Testis (tissue), 3 donors: ENCODE results near the gene FLAD1. TPM values are rescaled to one million over a fixed set of nuclear protein-coding genes. Genes with fewer than 3 reads are reported as not detected.

Experiments used
- DNase-seq: peaks from one replicate; pipeline ENCODE4 v3.0.0-alpha.2; 2019
- H3K27ac ChIP-seq, 2 donors: fragments of 200-600 bp; sonication (generic); one replicate each; pipeline ENCODE4 v1.5.1; 2019
- H3K27me3 ChIP-seq: fragments of 200-600 bp; sonication (generic); one replicate; pipeline ENCODE4 v1.5.1; 2019
- H3K36me3 ChIP-seq: fragments of 200-600 bp; sonication (generic); one replicate; pipeline ENCODE4 v1.5.1; 2017; ENCODE audit warnings: low read depth; ENCODE audit errors: missing control alignments
- H3K4me1 ChIP-seq: fragments of 200-600 bp; sonication (generic); one replicate; pipeline ENCODE4 v1.5.1; 2019
- H3K4me3 ChIP-seq, 2 donors: fragments of 200-600 bp; sonication (generic); one replicate each; pipeline ENCODE4 v1.5.1; 2017 to 2019
- H3K9me3 ChIP-seq: fragments of 200-600 bp; sonication (generic); one replicate; pipeline ENCODE4 v1.5.1; 2017
- POLR2A ChIP-seq: fragments of 450-650 bp; IDR thresholded peaks from one replicate; pipeline ENCODE4 v1.6.1; 2017; ENCODE audit warnings: antibody characterized with exemption, mild to moderate bottlenecking, moderate library complexity
- WGBS, 2 donors: methylation state at CpG; one replicate each; pipeline ENCODE4 v1.1.5; 2018; 5-methylcytosine and 5-hydroxymethylcytosine counted together
- intact Hi-C: fragments of 100-400 bp; cut with DNase I; formaldehyde crosslinking; loops from one replicate; pipeline ENCODE4 v1.15.1; 2023; ENCODE audit warnings: low total_unique reads
- polyA plus RNA-seq: library from polyadenylated mRNA; stranded (reverse); fragments of 350-450 nt; fragmentation: Illumina TruSeq; extraction: RNeasy Lipid Tissue Mini Kit (QIAGEN cat#74804); gene quantifications from one replicate; pipeline ENCODE4 v1.2.3, GENCODE V29; 2014; ENCODE audit warnings: low read depth, low replicate concordance; ENCODE audit not compliant: insufficient read depth
- total RNA-seq, 2 donors: library from RNA; depleted of rRNA; stranded (reverse); fragments of >200 nt; gene quantifications; one replicate each; pipeline ENCODE4 v1.2.3, GENCODE V29; 2016
- TF ChIP-seq, protein P1 (sequence below), 3 experiments: fragments of 450-650 bp in 2 of 3; fragments of 200-600 bp in 1 of 3; sonication (generic) in 1 of 3; IDR thresholded peaks; one replicate each; pipeline ENCODE4 v1.5.1; 2016 to 2019; ENCODE audit warnings: antibody characterized with exemption in 3 of 3, mild to moderate bottlenecking in 2 of 3, moderate library complexity in 1 of 3

Gene FLAD1
- total and polyA plus RNA-seq, 3 donors from 2014 or later = 26.5 to 46.5 (median 35.0) TPM

DNA sequence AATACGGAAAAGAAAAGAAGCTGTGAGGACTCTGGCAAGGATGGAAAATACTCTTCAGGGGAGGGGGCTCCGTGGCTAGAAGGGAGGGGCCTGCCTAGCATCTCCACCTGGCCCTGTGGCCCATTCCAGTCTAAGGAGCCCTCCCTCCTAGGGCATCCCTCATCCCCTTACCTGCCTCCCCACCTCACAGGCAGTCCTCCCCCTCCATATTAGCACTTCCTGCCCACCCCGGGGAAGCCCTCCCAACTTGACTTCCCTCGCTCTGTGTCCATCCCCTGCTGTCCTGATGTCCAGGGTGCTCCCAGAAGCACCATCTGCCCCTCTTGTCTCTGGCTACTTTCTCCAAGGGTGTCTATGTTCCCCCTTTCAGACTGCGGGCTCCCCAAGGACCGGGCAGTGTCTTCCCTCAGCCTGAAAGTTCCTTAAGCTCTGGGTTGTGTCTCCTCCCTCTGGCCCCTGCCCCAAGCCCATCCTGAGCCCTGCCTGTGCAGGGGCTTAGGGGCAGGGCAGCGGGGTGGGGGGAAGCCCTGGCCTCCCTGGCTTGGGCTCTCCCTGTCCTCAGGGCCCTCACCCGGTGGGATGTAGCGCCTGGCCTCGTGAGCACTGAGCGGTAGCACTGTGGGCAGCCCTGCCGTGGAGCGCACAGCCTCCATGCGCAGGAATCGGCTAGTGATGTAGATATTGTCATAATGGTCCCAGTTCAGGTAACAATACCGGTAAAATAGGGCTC is 46.5 kb downstream of the FLAD1 start:
- H3K9me3 ChIP-seq = no peaks in the 10 kb centered on the region
- intact Hi-C loops = no loop called here
- H3K4me1 ChIP-seq = no peaks in the 10 kb centered on the region
- TF ChIP-seq, protein P1, sequence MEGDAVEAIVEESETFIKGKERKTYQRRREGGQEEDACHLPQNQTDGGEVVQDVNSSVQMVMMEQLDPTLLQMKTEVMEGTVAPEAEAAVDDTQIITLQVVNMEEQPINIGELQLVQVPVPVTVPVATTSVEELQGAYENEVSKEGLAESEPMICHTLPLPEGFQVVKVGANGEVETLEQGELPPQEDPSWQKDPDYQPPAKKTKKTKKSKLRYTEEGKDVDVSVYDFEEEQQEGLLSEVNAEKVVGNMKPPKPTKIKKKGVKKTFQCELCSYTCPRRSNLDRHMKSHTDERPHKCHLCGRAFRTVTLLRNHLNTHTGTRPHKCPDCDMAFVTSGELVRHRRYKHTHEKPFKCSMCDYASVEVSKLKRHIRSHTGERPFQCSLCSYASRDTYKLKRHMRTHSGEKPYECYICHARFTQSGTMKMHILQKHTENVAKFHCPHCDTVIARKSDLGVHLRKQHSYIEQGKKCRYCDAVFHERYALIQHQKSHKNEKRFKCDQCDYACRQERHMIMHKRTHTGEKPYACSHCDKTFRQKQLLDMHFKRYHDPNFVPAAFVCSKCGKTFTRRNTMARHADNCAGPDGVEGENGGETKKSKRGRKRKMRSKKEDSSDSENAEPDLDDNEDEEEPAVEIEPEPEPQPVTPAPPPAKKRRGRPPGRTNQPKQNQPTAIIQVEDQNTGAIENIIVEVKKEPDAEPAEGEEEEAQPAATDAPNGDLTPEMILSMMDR (IDR thresholded peaks at IDR 0.05) = no peak
- TF ChIP-seq POLR2A = no peak
- no peak for DNase-seq
- no peaks in the 10 kb centered on the region for H3K36me3 ChIP-seq
- H3K4me3 ChIP-seq = no peak overlapping the region
- H3K27ac ChIP-seq = no peak overlapping the region
- H3K27me3 ChIP-seq = no peaks in the 10 kb centered on the region
- WGBS, 2 donors = 84 to 86% methylated on average over 16 of the region's 16 CpGs

DNA sequence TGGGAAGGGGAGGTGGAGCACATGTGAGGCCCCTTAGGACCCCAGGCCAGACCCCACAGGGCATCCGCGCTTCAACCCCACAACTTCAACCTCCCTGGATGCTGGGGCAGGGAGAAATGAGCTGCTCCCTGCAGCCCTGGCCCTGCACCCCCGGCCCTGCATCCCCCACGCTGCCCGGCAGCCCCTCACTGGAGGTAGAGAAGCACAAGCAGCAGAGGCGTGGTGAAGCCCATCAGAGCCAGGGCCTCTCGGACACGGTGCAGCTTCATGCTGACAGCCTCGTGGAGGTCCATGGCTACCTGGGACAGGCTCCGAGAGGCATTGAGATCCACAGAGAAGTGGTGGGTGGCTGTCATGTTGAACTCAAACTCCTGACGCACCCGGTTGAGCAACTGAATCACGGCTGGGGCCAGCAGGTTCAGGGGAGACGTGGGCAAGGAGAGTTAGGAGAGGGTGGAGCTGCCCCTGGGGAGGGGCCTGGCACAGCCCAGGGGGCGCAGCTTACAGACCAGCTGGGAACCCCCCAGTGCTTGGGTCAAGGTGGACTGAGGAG is 47.2 kb downstream of the FLAD1 start:
- intact Hi-C loops = no loop called here
- WGBS, 2 donors = 86 to 88% methylated on average over 7 to 15 of the region's 15 CpGs

DNA sequence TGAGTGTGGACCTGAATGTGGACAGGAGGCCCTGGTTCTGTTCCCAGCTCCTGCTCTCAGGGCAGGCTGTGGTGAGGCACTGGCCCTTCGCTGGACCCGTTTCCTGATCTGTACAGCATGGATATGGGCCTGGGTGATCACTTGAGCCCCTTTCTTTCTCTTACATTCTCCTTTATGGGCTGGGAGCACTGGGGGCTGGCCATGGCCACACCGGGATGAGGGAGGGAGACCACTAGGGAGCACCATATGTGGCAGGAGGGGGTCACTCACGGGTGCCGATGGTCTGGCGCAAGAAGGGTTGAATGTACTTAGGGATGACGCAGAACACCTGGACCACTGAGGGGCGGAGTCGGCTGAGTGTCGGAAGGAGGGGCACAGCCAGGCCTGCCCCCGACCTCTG is 47.8 kb downstream of the FLAD1 start:
- Histone ChIP-seq H3K27ac (no peak overlapping the region), H3K36me3 (no peaks in the 10 kb centered on the region), H3K27me3 (no peaks in the 10 kb centered on the region), H3K4me1 (no peaks in the 10 kb centered on the region), H3K4me3 (no peak overlapping the region), H3K9me3 (no peaks in the 10 kb centered on the region)
- no peak for DNase-seq
- intact Hi-C loops = no loop called here
- WGBS, 2 donors = 84% methylated on average over 8 to 11 of the region's 11 CpGs
- no peak for TF ChIP-seq POLR2A
- TF ChIP-seq, protein P1 (IDR thresholded peaks at IDR 0.05) = no peak

More for the DNA sequence above, 47.2 kb downstream of the FLAD1 start:
- no peaks in the 10 kb centered on the region for H3K9me3 ChIP-seq
- no peak overlapping the region for H3K4me3 ChIP-seq
- no peak for DNase-seq
- H3K27me3 ChIP-seq = no peaks in the 10 kb centered on the region
- TF ChIP-seq, protein P1 (IDR thresholded peaks at IDR 0.05) = no peak
- no peak for TF ChIP-seq POLR2A
- H3K4me1 ChIP-seq = no peaks in the 10 kb centered on the region
- no peak overlapping the region for H3K27ac ChIP-seq
- H3K36me3 ChIP-seq = no peaks in the 10 kb centered on the region

DNA sequence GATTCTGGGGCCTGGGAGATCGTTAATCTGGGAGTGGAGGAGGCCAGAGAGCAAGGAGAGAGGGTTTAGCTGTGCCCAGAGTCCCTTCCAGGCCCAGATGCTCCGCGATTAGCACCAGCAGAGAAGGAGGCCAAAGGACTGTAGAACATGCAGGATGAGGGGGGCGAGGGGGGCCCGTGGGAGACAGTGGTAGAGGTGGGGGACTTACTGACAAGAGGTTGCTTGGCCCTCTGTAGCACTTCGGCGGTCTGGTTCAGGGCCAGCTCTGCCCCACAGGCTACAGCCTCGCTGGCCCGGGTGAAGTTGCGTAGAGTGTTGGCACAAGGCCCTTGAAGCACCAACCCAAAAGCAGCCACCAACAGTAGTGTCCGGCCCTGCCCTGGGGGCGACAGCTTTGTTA is 49.7 kb downstream of the FLAD1 start:
- WGBS, 2 donors = 88 to 91% methylated on average over 10 to 12 of the region's 12 CpGs
- Histone ChIP-seq H3K36me3 (no peaks in the 10 kb centered on the region), H3K9me3 (no peaks in the 10 kb centered on the region), H3K4me1 (no peaks in the 10 kb centered on the region), H3K27me3 (no peaks in the 10 kb centered on the region), H3K27ac (no peak overlapping the region), H3K4me3 (no peak overlapping the region)
- intact Hi-C loops = no loop called here
- no peak for DNase-seq
- TF ChIP-seq POLR2A = no peak
- TF ChIP-seq, protein P1 (IDR thresholded peaks at IDR 0.05) = no peak

DNA sequence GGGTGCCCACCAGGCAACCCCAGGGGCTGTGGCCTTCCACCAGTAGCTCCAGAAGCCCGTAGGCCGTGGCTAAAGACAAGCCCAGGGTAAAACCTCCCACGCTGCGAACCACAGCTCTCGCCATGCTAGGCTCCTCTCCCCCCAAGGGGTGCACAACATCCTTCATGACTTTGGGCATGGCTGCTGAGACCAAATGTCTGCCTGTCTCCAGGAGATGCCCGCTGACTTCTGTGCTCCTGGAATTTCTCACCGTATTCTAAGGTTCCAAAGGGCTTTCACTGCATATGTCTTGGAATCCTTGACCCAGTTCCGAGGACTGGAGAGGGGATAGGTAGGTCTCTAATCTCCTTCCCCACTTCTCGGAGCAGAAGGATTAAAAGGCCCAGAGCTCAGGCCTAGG is 50.4 kb downstream of the FLAD1 start, which contains the start of the genes DCST1 and DCST2:
Gene DCST1, plus strand, starts transcription at position 301 of the 400 bp plus-strand sequence. CDS start 213 bp downstream, outside the sequence.
Gene DCST2, minus strand, starts transcription at position 258 of the 400 bp plus-strand sequence. Its CDS starts 80 bp downstream, at position 178.
- intact Hi-C loops = no loop called here
- no peaks in the 10 kb centered on the region for H3K4me1 ChIP-seq
- TF ChIP-seq, protein P1 (IDR thresholded peaks at IDR 0.05) = no peak
- TF ChIP-seq POLR2A = no peak
- 94 to 99% methylated on average over 8 to 9 of the region's 9 CpGs for WGBS, 2 donors
- DNase-seq = no peak
- no peaks in the 10 kb centered on the region for H3K36me3 ChIP-seq
- H3K27ac ChIP-seq = no peak within 1 kb of the TSS
- H3K27me3 ChIP-seq = no peaks in the 10 kb centered on the region
- no peak within 1 kb of the TSS for H3K4me3 ChIP-seq
- H3K9me3 ChIP-seq = no peaks in the 10 kb centered on the region
